ENCODE data around the gene SLC25A33.
A peak's percentile ranks its signal among the peaks of the same experiment; 100 is the strongest.
"Not testable (repeated sequence)": the region's sequence is repeated elsewhere in the genome, so short reads cannot be mapped to it uniquely, and the experiment has no call there.

The SLC25A33 gene

DNA sequence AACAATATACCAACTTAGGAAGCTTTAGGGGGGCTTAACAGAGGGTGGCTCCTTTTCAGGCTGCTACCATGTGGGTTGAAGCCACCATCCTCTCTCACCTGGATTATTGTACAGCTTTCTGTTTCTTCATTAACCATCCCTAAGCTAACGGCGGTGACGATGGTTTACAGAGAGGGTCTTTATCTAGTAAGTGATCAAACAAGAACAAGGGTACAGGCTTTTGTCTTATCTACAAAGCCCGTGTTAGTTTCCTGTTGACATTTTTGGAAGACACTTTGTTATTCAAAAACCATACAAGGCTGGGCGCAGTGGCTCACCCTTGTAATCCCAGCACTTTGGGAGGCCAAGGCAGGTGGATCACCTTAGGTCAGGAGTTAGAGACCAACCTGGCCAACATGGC, 20.4 kb downstream of the SLC25A33 start:
- Histone ChIP-seq H3K4me1 (ENCODE audit: control insufficient read depth, insufficient read depth, low read length, unreplicated experiment) (peaks cover 23% of the 10 kb centered on the region), H2AFZ (ENCODE audit: low read length, unreplicated experiment) (no peak overlapping the region), H3K36me3 (ENCODE audit: insufficient read depth, low read length) (peaks cover 15% of the 10 kb centered on the region), H3K27ac (ENCODE audit: low read depth, low read length) (no peak overlapping the region), H3K27me3 (ENCODE audit: insufficient read depth, low read length) (no peaks in the 10 kb centered on the region), H3K79me2 (ENCODE audit: control insufficient read depth, insufficient read depth, low read length, unreplicated experiment) (no peaks in the 10 kb centered on the region), H3K4me3 (ENCODE audit: low read depth, low read length) (no peak overlapping the region)

DNA sequence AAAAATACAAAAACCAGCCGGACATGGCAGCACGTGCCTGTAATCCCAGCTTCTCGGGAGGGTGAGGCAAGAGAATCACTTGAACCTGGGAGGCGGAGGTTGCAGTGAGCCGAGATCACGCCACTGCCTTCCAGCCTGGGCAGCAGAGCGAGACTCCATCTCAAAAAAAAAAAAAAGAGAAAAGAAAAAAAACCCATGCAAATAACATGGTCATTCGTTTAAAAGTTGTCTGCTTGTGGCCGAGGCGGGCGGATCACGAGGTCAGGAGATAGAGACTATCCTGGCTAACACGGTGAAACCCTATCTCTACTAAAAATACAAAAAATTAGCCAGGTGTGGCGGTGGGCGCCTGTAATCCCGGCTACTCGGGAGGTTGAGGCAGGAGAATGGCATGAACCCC, 20.8 kb downstream of the SLC25A33 start:
- not testable (repeated sequence) for H3K4me3 ChIP-seq (ENCODE audit: low read depth, low read length); H3K27ac ChIP-seq (ENCODE audit: low read depth, low read length); H3K79me2 ChIP-seq (ENCODE audit: control insufficient read depth, insufficient read depth, low read length, unreplicated experiment); H2AFZ ChIP-seq (ENCODE audit: low read length, unreplicated experiment); H3K27me3 ChIP-seq (ENCODE audit: insufficient read depth, low read length)
- Histone ChIP-seq H3K4me1 (ENCODE audit: control insufficient read depth, insufficient read depth, low read length, unreplicated experiment) (peaks cover 19% of the 10 kb centered on the region), H3K36me3 (ENCODE audit: insufficient read depth, low read length) (peaks cover 13% of the 10 kb centered on the region)

DNA sequence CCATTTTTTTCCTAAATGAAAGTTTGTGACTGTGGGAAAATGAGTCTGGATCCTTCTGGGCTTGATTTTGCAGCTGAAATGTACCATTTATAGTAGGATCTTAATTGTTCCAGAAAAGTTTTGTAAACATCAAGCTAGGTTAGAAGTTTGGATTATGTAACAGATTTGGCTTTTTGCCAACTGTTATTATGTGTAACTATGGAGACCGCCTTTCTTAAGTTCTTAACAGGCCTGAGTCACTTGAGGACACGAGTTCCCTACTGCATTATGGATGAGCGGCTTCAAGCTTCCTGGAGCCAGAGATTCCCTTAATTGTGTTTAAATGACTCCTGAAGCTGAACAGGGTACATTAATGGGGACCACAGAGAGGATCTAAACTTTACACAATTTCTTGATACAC, 22.2 kb downstream of the SLC25A33 start:
- H3K36me3 ChIP-seq (ENCODE audit: insufficient read depth, low read length) = peaks cover 9% of the 10 kb centered on the region
- H3K27ac ChIP-seq (ENCODE audit: low read depth, low read length) = peak overlapping the region; percentile 79
- H3K4me3 ChIP-seq (ENCODE audit: low read depth, low read length) = no peak overlapping the region
- H3K27me3 ChIP-seq (ENCODE audit: insufficient read depth, low read length) = no peaks in the 10 kb centered on the region
- H2AFZ ChIP-seq (ENCODE audit: low read length, unreplicated experiment) = no peak overlapping the region
- no peaks in the 10 kb centered on the region for H3K79me2 ChIP-seq (ENCODE audit: control insufficient read depth, insufficient read depth, low read length, unreplicated experiment)
- H3K4me1 ChIP-seq (ENCODE audit: control insufficient read depth, insufficient read depth, low read length, unreplicated experiment) = peaks cover 11% of the 10 kb centered on the region

DNA sequence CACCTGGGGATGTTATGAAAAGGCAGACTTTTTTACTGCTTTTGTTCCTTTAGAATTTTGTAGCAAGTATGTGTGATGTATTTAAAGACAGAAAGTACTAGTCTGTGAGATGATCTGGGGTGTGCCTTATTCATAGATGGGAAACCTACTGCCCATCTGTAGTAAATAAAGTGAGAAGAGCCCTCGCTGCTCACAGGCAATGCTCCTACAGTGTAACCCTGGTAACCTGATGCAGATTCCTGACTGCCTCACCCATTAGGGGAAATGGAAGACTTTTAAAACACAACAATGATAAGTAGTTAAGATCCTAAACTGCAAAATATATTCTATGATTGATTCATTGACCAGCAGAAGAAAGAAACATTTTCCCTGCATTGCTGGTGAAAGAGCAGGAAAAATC, 30.0 kb downstream of the SLC25A33 start:
- no peak overlapping the region for H3K4me3 ChIP-seq (ENCODE audit: low read depth, low read length)
- no peaks in the 10 kb centered on the region for H3K4me1 ChIP-seq (ENCODE audit: control insufficient read depth, insufficient read depth, low read length, unreplicated experiment)
- H3K79me2 ChIP-seq (ENCODE audit: control insufficient read depth, insufficient read depth, low read length, unreplicated experiment) = no peaks in the 10 kb centered on the region
- H2AFZ ChIP-seq (ENCODE audit: low read length, unreplicated experiment) = no peak overlapping the region
- no peak overlapping the region for H3K27ac ChIP-seq (ENCODE audit: low read depth, low read length)
- no peaks in the 10 kb centered on the region for H3K27me3 ChIP-seq (ENCODE audit: insufficient read depth, low read length)
- H3K36me3 ChIP-seq (ENCODE audit: insufficient read depth, low read length) = peaks cover 1% of the 10 kb centered on the region

DNA sequence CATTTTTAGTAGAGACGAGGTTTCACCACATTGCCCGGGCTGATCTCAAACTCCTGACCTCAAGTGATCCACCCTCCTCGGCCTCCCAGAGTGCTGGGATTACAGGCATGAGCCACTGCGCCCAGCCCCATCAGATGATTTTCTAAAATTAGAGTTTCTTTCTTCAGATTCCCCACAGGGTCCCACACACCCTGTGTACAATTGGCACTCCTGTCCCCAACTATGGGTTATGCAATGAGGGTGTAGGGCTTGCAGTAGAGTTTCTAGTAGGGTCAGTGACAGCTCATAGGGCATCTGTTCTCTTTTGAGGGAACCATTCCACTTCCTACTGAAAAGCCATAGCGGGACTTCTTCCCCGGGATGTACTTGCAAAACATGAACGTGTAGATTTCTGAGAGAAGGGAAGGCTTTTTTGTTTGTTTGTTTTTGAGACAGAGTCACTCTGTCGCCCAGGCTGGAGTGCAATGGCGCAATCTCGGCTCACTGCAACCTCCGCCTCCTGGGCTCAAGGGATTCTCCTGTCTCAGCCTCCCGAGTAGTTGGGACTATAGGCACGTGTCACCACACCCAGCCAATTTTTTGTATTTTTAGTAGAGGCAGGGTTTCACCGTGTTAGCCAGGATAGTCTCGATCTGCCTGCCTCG, 31.7 kb downstream of the SLC25A33 start:
- H3K4me3 ChIP-seq (ENCODE audit: low read depth, low read length); H3K27ac ChIP-seq (ENCODE audit: low read depth, low read length); H3K27me3 ChIP-seq (ENCODE audit: insufficient read depth, low read length); H3K4me1 ChIP-seq (ENCODE audit: control insufficient read depth, insufficient read depth, low read length, unreplicated experiment); H2AFZ ChIP-seq (ENCODE audit: low read length, unreplicated experiment); H3K36me3 ChIP-seq (ENCODE audit: insufficient read depth, low read length); H3K79me2 ChIP-seq (ENCODE audit: control insufficient read depth, insufficient read depth, low read length, unreplicated experiment): not testable (repeated sequence)

DNA sequence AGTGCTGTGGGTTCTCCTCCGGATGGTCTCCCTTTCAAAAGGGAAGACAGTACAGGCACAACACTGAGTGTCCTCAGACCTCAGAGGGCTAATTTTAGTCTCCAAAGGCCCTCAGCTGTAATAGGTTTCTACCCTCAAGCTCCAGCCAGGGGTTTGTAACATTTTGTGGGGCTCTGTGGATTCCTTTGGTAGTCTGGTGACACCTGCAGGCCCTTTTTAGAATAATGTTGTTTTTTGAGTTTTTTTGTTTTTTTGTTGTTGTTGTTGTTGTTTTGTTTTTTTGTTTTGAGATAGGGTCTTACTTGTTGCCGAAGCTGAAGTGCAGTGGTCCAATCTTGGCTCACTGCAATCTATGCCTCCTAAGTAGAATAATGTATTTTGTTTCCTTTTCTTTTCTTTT, 34.5 kb downstream of the SLC25A33 start:
- Histone ChIP-seq H3K36me3 (ENCODE audit: insufficient read depth, low read length) (no peaks in the 10 kb centered on the region; the same call in 1 of the 2 replicates), H2AFZ (ENCODE audit: low read length, unreplicated experiment) (no peak overlapping the region), H3K27ac (ENCODE audit: low read depth, low read length) (no peak overlapping the region), H3K79me2 (ENCODE audit: control insufficient read depth, insufficient read depth, low read length, unreplicated experiment) (no peaks in the 10 kb centered on the region), H3K4me1 (ENCODE audit: control insufficient read depth, insufficient read depth, low read length, unreplicated experiment) (no peaks in the 10 kb centered on the region), H3K4me3 (ENCODE audit: low read depth, low read length) (no peak overlapping the region), H3K27me3 (ENCODE audit: insufficient read depth, low read length) (no peaks in the 10 kb centered on the region)

DNA sequence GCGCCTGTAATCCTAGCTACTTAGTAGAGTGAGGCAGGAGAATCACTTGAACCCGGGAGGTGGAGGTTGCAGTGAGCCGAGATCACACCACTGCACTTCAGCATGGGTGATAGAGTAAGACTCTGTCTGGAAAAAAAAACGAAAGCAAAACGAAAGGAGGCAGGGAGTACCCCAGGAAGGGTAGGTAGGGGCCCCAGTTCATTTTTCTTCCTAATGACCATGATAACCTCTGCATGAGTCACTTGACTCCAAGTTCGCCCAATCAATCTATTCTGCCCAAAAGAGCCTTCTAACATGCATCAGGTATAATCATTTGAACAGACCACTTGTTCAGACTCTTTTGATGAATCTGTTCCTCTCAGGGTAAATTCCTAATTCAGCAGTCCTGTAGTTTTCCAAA, 36.2 kb downstream of the SLC25A33 start:
- H3K4me1 ChIP-seq (ENCODE audit: control insufficient read depth, insufficient read depth, low read length, unreplicated experiment) = no peaks in the 10 kb centered on the region
- H3K36me3 ChIP-seq (ENCODE audit: insufficient read depth, low read length) = no peaks in the 10 kb centered on the region; the same call in 1 of the 2 replicates
- H3K4me3 ChIP-seq (ENCODE audit: low read depth, low read length) = no peak overlapping the region
- H3K27me3 ChIP-seq (ENCODE audit: insufficient read depth, low read length) = no peaks in the 10 kb centered on the region
- H3K79me2 ChIP-seq (ENCODE audit: control insufficient read depth, insufficient read depth, low read length, unreplicated experiment) = no peaks in the 10 kb centered on the region
- H3K27ac ChIP-seq (ENCODE audit: low read depth, low read length) = no peak overlapping the region
- no peak overlapping the region for H2AFZ ChIP-seq (ENCODE audit: low read length, unreplicated experiment)

DNA sequence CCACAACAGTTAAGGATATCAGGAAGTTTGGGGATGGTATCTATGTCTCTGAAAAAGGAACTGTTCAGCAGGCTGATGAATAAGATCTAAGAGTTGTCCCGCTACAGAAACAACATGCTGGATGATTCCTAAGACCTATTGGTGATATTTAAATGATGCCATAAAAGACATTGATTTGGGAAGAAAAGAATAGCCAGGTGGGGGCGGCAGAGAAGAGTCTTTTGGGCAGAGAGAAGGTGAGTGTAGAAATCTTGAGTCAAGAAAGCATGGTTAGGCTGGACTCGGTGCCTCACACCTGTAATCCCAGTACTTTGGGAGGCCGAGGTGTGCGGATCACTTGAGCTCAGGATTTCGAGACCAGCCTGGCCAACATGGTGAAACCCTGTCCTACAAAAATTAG, 37.6 kb downstream of the SLC25A33 start:
- Histone ChIP-seq H3K27me3 (ENCODE audit: insufficient read depth, low read length) (no peaks in the 10 kb centered on the region), H2AFZ (ENCODE audit: low read length, unreplicated experiment) (no peak overlapping the region), H3K36me3 (ENCODE audit: insufficient read depth, low read length) (no peaks in the 10 kb centered on the region; the same call in 1 of the 2 replicates), H3K4me1 (ENCODE audit: control insufficient read depth, insufficient read depth, low read length, unreplicated experiment) (no peaks in the 10 kb centered on the region), H3K27ac (ENCODE audit: low read depth, low read length) (no peak overlapping the region), H3K79me2 (ENCODE audit: control insufficient read depth, insufficient read depth, low read length, unreplicated experiment) (no peaks in the 10 kb centered on the region), H3K4me3 (ENCODE audit: low read depth, low read length) (no peak overlapping the region)

DNA sequence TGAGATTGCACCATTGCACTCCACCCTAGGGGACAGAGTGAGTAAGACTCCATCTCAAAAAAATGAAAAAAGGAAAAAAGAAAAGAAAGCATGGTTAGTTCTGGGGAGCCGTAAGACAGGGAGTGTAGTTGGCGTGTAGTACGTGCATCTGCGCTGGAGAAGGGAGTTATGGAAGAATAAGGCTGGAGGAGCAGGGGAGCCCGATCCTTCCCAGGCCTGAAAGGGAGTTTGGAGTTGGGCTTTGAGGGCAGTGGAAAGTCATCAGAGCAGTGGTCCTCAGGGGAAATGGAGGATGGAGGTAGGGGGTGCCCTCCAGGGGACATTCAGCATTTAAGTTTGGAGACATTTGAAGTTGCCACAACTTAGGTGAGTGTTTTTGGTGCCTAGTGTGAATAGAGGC, 38.2 kb downstream of the SLC25A33 start:
- Histone ChIP-seq H2AFZ (ENCODE audit: low read length, unreplicated experiment) (no peak overlapping the region), H3K79me2 (ENCODE audit: control insufficient read depth, insufficient read depth, low read length, unreplicated experiment) (no peaks in the 10 kb centered on the region), H3K36me3 (ENCODE audit: insufficient read depth, low read length) (no peaks in the 10 kb centered on the region), H3K27ac (ENCODE audit: low read depth, low read length) (no peak overlapping the region), H3K4me3 (ENCODE audit: low read depth, low read length) (no peak overlapping the region), H3K27me3 (ENCODE audit: insufficient read depth, low read length) (no peaks in the 10 kb centered on the region), H3K4me1 (ENCODE audit: control insufficient read depth, insufficient read depth, low read length, unreplicated experiment) (no peaks in the 10 kb centered on the region)

DNA sequence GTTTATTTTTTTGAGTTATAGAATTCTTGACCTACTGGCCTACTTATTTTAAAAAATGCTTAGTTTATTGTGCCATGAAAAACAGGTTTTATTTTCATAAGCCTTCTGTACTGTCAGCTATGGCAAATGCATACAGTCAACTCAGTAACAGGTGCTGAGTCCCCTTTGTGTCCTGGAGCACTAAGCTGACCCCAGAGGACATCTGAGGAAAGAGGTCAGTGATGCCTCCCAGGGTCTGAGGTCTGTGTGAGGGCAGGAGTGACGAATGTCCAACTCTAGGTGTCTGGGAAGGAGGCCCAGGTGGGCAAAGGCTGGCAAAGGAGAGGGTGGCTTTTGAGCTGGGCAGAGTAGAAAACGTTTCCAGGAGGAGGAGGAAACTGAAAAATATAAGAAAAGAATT, 41.7 kb downstream of the SLC25A33 start:
- H3K4me3 ChIP-seq (ENCODE audit: low read depth, low read length) = no peak overlapping the region

DNA sequence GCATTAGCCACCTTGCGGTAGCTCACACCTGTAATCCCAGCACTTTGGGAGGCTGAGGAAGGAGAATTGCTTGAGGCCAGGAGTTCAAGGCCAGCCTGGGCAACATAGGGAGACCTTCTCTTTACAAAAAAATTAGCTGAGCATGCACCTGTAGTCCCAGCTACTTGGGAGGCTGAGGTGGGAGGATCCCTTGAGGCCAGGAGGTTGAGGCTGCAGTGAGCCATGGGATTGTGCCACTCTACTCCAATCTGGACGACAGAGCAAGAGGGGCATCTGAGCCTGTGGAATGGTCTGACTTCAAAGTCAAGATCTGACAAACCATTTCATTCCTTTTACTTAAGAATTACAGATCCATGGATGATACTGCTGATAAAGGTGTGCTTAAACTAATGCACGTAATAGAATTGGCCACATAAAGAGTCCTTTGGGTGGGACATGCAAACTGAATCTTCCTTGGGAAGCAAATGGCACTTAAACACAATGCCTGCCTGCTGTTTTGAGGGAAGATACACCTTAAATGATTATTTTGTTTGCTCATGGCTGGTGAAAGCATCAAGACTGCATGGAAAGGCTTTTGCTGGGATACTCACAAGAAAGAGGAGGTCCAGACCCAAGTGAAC, 47.0 kb downstream of the SLC25A33 start:
- no peak overlapping the region for H3K27ac ChIP-seq (ENCODE audit: low read depth, low read length)
- H3K36me3 ChIP-seq (ENCODE audit: insufficient read depth, low read length) = no peaks in the 10 kb centered on the region
- H3K4me3 ChIP-seq (ENCODE audit: low read depth, low read length) = no peak overlapping the region

More for the DNA sequence above, 41.7 kb downstream of the SLC25A33 start:
- no peak overlapping the region for H2AFZ ChIP-seq (ENCODE audit: low read length, unreplicated experiment)
- H3K36me3 ChIP-seq (ENCODE audit: insufficient read depth, low read length) = no peaks in the 10 kb centered on the region
- no peaks in the 10 kb centered on the region for H3K79me2 ChIP-seq (ENCODE audit: control insufficient read depth, insufficient read depth, low read length, unreplicated experiment)
- H3K27me3 ChIP-seq (ENCODE audit: insufficient read depth, low read length) = no peaks in the 10 kb centered on the region
- no peak overlapping the region for H3K27ac ChIP-seq (ENCODE audit: low read depth, low read length)
- H3K4me1 ChIP-seq (ENCODE audit: control insufficient read depth, insufficient read depth, low read length, unreplicated experiment) = no peaks in the 10 kb centered on the region

More for the DNA sequence above, 47.0 kb downstream of the SLC25A33 start:
- H2AFZ ChIP-seq (ENCODE audit: low read length, unreplicated experiment) = no peak overlapping the region
- H3K27me3 ChIP-seq (ENCODE audit: insufficient read depth, low read length) = no peaks in the 10 kb centered on the region
- H3K4me1 ChIP-seq (ENCODE audit: control insufficient read depth, insufficient read depth, low read length, unreplicated experiment) = no peaks in the 10 kb centered on the region
- H3K79me2 ChIP-seq (ENCODE audit: control insufficient read depth, insufficient read depth, low read length, unreplicated experiment) = peaks cover 18% of the 10 kb centered on the region
